HG03097 (cell line): ENCODE measurements around the gene RPTOR.
"Not testable (repeated sequence)": the region's sequence is repeated elsewhere in the genome, so short reads cannot be mapped to it uniquely, and the experiment has no call there.

Experiments
- ATAC-seq: cut with Tn5 transposase; IDR thresholded peaks from one replicate; pipeline ENCODE4 v1.9.1; 2021; ENCODE audit not compliant: unreplicated experiment, low FRiP score

The RPTOR gene

DNA sequence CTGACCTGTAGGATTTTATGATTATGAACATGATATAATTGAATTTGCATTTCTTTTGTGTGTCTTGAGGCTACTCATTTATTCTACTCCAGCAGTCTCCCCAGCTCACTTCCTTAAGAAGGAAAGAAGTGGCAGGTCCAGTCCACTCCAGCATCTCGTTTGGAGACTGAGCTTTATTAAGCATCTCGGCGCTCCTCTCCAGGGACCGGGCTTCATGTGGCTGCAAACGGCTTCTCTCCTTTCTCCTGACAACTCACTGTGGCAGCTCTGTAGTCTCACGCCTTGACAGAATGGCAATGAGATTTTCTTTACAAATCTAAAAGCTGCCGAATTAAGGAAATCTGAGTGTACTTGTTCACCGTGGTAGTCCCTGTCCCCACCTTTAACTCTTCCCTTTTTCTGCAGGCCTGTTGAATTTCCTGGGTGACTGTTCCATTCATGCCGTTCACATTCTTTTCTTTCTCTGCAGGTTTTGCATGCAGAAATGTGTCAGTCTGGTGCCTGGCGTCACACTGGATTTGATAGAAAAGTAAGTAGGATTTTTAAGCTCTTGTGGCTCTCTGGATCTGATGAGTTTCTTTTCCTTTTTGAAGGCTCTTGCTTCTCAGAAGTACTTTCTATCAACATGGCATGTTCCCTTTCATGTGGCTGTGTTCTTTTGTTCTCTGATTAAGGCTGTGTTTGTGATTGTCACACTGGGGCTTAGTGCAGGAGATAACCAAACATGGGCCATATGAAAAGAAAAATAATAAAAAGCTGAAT, 246.5 kb downstream of the RPTOR start:
- no peak for ATAC-seq

DNA sequence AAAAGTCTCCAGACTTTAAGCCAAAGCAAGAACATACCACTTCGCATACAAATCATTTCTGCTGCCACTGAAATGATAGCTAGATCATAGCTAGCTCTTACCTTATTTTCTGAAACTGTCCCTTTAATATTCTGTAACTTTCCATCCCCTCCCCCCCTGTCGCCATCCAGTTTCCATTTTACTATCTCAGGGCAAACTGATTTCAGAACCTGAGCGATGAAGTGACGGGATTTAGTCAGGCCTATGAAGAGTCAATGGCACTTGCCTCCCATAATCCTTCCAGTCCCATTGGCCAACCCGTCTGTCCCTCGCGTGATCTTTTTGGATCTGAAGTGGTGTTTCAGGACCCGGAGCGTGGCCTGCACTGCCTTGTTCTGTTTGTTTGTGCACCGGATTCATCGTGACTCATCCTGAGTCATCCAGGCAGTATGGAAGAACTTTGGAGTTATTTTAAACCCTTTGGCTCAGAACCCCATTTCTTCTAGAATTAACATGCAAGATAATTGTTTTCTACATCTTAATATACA, 247.2 kb downstream of the RPTOR start:
- no peak for ATAC-seq

DNA sequence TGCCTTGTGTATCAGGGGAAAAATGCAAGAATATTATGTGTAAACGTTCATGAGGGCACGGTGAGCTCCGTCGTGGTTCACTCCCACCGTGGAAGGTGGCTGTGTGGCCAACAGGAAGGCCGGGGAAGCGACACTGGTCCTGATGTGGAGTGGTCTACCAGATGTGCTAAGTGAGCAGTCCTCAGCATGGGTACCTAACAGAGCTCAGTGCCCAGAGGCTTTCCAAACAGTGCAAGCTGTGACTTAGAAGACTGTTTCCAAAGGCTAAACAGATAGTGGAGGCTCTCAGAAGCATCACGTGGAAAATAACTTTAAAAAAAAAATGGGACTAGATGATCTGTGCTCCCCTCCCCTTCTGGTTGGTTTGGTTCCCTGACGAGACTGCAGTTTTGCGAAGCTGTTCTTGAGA, 247.7 kb downstream of the RPTOR start:
- no peak for ATAC-seq

DNA sequence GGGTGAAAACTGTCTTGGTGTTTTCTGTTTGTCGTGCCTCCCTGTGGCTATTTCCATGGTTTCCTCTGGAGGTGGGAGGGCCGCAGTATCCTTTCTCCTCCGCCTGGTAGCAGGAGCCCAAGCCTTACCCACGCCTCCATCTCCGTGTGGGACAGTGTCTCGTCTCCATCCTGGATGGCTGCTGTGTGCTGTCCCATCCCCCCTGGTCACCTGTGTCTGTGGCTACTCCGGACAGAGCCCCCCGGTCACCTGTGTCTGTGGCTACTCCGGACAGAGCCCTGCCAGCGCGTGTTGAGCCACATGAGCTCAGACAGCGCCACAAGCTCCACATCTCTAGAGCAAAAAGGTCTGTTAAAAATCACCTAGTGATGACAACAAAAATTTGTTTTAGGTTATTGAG, 248.8 kb downstream of the RPTOR start:
- no peak for ATAC-seq

DNA sequence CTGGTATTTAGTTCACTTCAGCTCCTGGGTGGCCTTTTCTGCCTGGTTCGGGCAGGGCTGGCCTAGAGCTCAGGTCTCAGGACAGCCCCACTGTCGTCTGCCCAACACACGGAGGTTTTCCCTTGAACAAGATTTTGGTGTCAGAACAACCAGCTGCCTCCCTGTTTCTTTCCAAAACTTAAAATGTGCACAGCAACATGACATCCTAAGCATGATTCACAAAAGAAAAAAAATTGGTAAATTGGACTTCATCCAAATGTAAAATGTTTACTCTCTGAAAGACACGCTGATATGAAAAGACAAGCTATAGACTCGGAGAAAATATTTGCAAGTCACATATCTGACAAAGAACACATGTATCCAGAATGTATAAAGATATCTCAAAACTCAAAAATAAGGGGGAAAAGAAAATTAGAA, 249.2 kb downstream of the RPTOR start:
- no peak for ATAC-seq

DNA sequence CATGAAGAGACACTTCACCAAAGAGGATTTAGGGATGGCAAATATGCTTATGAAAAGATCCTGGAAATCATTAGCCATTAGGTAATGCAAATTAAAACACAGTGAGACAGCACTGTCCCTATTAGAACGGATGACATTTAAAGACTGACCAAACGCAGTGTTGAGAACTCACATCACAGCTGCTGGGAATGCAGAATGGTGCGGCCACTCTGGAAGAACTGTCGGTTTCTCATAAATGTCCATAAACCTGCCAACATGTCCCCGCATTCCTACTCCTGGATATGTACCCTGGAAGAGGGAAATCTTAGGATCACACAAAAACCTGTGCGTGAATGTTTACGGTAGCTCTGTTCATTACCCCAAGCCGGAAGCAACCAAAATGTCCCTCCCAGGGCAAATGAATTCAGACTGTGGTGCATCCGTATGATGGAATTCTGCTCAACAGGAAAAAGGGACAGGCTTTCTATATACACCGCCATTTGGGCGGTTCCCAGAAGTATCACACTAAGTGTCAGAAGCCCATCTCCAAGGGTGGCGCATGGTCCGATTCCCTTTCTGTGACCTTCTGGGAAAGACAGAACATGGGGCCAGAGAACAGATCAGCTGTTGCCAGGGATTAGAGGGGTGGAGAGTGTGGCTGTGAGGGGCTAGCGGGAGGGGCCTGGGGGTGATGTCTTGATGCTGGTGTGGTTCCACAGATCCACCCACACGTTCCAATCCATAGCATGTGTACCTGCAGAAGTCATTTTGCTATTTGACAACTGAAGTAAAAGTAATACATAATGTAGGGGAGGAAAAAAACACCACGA, 249.8 kb downstream of the RPTOR start:
- no peak for ATAC-seq

DNA sequence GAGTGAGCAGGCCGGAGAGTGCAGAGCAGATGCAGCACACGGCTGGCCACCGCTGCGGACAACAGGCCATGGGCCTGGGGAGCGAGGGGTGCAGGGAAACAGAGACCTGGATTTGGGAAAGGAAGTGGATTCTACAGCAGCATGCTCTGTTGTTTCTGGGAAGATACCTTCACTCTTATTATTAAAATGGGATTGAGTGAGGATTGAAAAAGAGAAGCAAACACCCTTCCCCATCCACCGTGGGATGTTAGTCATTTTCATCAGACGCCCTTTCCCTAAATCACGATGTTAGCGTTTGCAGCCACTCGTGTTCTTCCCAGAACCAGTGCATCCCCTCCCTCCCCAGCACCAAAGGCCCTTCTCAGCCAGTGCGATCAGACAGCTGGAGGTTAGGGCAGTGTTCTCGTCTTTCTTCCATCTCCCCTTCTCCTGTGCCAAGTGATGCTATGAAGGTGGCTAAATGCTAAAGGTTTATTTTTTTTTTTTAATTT, 250.5 kb downstream of the RPTOR start:
- ATAC-seq: no peak

DNA sequence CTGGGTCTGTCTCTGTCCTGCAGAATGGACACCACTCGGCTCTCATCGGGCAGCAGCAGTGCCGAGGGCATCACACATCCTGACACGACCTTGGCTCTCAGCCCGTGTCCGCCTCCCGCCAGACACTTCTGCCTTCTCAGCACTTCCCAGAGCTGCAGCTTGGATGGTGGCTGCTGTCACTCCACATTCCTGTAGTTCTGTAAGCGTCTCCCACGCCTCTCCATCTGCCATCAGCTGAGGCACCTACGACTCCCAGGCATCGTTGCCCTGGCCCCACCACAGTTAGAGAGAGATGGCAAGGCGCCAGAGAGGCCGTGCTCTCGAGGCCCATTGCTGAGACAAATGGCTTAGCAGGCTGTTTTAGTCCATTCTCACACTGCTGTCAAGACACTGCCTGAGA, 251.1 kb downstream of the RPTOR start:
- no peak for ATAC-seq

DNA sequence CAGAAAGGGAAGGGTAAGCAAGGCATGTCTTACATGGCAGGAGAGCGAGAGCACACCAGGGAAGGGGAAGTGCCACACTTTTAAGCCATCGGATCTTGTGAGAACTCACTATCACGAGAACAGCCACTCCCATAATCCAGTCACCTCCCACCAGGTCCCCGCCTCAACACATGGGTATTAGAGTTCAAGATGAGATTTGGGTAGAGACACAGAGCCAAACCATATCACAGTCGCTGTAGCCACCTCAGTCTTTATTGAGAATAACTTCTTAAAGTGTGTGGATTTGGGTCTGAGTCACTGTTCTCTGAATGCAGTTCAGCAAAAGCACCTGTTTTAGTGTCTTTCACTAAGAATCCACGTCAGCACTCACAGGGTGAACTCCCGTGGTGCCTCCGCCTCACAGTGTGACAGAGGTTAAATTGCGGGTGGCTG, 251.8 kb downstream of the RPTOR start:
- ATAC-seq: no peak

DNA sequence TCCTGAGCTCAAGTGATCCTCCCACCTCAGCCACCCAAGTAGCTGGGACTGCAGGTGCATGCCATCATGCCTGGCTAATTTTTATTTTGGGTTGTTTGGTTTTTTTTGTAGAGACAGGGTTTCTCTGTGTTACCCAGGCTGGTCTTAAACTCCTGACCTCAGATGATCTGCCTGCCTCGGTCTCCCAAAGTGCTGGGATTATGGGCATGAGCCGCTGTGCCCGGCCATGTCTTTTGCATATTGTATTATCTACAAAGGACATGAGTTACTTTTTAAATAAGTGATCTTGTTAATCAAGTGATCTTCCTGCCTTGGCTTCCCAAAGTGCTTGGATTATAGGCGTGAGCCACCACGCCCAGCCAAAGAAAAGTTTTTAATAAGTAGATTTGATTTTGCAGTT, 252.6 kb downstream of the RPTOR start:
- ATAC-seq: not testable (repeated sequence)

DNA sequence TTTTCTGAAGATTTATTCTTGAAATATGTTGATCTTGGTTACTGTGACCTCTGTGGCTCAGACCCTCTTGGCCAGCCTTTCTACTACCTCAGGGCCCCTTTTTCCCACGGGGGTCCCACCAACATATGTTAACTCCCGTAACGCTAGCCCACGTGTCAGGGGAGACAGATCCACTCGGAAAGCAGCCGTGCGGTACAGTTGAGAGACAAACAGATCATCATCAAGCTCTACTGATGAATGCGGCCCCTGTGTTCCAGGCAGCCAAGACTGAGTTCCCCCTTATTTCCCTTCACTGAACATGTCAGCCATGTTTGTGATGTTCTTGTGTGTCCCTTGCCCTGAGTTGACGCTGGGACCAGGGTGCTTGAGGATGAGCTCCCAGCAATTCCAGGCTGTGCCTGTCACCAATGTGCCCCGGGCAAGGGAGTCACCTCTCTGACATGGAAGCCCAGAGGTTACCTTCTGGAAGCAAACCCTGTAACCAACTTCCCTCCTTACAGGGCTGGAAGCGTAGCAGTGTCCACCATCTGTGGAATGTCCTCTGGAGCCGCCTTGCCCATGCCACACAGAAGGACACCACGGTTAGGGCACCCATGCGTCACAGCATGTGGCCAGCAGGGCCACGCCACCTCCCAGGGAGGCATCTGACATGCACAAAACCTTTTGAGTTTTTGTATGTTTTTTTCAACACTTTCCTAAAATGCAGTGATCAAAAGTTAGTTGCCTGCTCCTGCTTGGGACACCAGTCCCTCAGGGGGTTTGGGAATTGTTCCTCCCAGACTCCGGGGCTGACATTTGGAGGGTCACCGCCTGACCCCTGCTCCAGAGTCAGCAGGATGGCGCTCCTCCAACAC, 253.3 kb downstream of the RPTOR start:
- no peak for ATAC-seq

DNA sequence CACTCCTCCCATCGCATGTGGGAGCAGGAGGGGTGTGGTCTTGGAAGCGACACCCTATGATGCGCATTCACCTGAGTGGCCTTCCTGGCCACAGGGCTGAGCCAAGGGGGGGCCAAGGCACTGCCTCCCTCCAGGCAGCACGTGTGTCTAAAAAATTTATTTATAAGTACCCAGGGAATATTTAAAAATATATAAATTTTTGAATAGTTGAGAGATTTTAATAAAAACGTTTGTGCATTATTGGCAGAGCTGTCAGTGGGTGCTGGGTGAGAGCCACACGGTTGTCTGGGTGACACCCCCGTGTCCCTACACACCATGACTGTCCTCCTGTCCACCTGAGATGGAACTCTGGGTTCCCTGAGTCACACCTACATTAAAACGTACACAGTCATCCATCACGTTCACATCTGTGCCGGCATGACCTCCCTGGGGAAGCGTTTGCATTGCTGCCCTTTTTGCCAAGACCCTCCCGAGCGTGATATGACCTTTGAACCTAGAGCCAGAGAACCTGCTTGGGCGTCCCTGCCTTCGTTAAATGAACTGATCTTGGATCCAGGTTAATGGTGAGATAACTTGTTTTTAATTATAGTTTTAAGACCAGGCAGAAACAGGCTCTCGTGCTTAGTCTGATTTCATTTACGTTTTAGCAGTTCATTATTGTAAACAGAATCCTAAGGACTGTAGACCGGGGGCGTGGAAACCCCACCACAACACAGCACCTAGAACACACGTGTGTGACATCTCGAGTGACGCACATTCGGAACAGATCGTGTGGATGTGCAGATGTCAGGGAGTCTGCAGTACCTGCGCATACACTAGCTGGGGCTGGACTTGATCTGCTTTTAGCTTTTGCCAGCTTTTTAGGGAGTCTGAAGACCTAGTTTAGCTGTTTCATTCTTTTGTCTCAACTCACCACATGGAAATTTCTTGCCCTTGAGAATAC, 254.2 kb downstream of the RPTOR start:
- ATAC-seq: no peak

DNA sequence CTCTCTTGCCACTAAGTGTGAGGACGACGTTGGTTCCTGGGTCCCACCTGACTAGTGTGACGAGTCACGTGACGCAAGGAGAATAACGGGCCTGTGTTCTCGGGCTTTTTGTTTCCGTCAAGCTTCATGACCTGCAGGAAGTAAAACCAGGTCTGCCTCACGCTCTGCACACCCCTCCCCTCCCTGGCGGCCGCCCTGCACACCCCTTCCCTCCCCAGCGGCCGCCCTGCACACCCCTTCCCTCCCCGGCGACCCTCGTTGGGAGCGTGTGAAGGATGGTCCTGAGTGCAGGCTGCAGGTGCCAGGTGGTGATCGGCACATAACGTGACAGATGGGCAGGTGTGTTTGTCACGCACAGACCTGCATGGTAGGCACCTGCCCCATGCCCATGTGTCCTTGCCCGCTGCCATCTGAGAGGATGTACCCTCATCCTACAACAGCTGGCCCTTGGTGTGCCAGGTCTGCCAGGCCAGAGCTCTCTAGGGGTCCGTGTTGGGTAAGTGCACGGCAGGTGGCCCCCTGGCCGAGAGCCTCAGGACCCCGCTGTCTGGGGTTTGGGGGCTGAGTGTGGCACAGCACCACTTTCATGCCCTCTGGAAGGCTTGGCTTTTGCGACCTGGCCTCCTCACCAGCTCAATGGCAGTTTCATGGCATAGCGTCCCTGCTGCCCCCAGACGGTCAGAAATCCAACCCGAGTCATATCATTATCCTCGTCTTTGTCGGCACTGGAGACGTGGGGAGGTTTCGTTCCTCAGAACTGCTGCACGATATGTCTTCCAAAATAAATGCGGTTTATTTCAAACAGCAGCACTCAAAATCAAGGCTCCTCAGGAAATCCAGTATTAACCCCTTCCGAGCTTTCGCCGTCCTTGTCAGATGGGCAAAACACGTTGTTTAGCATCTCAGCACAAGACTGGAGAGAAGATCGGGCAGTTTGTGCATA, 255.2 kb downstream of the RPTOR start:
- ATAC-seq: no peak

DNA sequence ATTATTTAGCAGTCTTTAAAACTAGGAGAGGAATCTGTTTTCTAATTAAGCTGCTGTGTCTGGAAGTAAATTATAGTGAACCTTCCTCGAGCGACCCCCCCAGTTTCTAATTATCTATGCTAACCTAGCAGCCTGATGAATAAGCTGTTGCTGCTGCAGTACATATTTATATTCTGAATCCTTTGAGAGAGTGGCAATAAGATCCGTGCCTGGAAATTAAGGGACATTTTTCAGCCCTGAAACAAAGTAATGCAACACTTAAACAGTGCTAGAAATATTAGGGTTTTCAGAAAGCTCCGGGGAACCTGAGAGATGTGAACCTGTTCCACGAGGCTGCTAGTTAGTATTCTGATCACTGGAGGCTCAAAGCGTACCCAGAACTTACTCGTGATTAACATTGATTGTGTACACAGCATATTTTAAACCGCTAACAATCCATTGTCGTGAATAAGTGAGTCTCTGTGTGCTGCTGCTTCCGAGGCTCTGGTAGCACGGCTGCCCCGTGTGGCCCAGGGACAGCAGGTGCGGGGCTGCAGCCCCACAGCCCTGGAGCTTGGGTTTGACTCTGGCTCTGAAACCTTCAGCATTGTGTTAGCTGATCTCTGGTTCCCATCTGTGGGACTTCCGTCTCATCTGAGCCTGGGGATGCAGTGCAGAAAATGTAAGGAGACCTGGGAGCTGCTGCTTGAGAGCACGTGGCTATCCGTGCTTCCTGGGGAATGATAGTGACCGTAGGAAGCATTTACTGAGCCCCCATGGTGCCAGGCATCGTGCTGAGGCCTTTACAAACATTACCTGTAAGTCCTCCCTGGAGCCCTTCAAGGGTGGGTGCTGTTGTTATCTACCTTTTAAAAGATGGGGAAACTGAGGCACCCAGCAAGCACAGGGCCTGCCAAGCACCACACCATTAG, 256.1 kb downstream of the RPTOR start:
- no peak for ATAC-seq

DNA sequence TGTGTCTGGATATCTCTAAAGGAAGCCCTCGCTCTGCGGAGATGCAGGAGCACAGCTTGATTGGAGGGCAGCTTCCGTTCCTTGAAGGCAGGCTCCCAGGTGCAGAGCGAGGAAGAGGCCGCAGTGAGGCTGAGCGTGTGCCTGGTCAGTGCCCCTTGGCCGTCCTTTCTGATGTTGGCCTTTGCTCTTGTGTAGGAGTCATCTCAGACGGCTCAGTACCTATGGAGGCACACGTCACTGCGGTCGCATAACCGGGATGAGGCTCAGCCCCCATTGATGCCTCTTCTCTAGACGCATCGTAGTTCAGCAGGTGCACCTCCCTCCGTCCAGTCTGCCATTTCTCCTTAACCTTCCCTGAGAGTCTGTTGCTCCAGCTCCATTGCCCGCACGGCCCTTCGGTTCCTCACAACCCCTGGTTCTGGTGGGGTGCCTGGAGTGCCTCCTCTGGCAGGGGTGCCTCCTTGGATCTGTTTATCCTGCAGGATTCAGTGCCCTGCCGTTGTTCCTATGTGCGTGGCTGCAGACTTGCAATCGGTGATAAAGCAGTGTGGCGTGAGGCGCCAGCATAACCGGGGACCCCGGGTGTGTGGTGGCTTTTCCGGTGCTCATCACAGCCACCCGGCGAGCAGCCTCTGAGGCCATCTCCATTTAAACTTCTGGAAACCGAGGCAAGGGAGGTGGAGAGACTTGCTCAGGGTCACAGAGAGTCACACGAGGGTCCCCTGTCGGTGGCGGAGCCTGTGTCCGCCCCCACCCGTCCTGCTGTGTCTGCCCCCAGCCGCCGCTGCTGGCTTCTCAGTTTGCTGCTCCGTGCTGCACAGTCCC, 258.2 kb downstream of the RPTOR start:
- ATAC-seq: no peak
